ENCODE data around the gene ALX4.

ALX4 gene

DNA sequence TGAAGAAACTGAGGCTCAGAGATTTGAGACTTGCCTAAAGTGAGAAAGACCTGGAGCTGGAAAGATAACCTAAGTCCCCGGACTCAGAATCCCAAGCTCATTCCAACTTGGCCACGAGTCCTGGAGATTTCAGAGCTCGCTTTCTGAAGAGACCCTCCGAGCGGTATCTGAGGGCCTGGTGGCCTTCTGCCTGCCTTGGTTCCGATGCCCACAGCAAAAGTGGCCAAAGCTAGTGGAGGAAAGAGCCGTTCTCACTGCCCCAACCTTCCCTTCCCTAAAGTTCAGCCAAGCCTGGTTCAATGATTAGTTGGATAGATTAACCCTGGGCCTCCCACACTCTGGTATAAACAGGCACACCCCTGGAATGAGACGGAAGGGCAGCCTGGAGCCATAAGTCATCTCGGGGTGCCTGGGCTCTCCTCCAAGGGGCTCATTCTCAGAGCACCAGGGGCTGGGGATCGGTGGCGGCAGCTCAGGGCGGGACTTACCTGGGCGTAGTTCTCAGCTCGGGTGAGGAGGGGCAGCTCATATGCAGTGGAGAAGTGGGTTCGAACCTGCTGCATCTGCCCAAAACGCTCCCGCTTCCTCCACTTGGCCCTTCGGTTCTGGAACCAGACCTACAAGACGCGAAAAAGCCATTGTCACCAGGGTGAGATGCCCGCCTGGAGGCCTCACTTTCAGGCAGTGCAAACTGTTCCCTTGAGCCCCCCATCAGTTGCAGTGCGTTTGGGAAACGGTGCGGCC, 42.8 kb downstream of the ALX4 start:
- DNase-seq, result no peak

DNA sequence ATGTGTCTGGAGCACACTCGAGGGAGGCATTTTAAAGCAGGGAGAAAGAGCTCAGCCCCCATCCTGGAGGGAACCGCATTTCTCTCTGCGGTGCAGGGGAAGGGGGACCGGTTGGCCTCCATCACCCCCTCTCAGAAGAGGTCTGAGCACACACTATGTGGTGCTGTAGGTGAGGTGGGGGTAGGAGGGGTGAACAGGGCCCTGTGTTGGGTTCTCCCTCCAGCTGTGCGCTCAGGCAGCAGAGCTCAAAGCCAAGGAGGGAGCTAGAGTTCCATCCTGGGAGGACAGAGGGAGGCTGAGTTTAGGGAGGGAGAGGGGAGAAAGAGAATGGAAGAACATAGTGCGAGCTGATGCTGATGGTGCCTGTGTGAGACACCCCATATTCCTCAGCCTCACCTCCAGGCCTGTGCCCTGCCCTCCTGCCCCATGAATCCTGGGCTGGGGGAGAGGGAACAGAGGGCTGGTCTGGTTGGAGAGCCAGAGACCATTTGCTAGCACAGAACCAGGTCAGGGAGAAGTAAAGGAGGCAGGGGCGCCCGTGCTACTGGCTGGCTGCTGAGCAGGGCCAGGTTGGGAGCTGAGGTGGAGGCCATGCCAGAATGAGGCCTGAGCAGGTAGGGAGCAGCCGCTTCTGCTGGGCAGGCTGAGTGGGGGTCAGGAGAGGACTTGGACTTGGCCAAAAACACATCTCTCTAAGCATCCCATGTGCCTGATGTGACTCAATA, 43.7 kb downstream of the ALX4 start:
- no peak for DNase-seq

DNA sequence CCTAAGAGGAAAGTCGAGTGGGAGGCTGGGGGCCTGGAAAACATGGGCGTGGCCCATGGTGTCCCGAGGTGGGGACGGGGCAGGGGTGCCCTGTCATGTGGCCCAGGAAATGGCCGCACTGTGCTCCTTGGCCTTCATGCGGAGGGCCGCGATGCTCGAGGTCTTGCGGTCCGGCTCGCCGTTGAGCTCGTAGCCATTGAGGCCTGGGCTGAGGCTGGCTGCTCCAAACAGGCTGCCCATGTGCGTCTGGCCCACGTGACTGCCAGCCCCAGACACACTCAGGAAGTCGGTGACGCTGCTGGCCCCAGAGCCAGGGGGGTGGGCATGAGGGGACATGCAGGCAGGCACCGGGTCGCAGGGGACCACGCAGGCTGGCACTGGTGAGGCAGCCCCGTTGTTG, 45.2 kb downstream of the ALX4 start:
- no peak for DNase-seq

DNA sequence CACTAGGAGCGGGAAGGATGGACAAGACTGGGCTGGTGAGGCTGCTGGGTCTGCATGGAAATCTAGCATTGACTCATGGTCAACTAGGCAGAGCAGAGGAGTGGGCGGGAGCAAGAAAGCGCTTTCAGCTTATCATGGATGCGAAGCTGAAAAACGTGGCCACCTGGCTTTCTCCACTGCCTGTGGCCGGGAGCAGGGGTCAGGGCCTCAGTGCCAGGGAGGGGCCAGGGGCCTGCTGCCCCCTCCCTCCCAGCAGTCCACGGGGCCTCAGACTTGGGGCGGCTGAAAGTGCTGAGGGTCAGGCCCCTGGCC, 45.5 kb downstream of the ALX4 start:
- DNase-seq, result no peak

DNA sequence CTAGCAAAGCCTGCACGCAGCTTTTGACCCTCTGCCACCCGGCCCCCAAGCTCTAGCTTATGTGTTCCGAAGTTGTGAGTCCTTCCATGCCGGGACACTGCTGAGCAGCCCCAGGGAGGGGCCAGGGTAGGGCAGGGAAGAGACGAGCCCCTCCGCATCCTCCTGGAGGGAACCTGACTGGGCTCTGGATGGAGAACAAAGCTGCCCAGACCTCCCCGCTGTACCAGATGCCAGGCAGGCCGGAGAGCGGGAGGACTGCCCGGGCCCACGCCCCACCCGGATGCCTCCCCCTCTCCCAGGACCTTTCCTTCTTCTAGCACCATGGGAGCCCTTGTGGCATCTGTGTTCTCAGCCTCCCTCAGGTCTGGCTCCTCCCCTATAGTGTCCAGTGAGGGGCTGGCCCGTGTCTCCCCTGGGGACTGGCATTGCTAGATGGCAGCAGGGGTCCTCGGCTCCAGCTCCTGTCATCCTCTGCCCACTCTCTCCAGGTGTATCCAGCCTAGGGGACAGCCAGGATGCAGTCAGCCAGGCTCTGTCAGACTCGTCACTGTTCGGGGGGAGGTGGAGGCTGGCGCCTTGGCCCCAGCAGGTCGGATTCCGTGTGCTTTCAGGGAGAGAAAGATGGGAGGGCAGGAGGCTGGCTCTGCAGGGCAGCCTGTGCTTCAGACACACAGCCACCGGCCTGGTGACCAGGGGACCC, 46.1 kb downstream of the ALX4 start:
- no peak for DNase-seq

DNA sequence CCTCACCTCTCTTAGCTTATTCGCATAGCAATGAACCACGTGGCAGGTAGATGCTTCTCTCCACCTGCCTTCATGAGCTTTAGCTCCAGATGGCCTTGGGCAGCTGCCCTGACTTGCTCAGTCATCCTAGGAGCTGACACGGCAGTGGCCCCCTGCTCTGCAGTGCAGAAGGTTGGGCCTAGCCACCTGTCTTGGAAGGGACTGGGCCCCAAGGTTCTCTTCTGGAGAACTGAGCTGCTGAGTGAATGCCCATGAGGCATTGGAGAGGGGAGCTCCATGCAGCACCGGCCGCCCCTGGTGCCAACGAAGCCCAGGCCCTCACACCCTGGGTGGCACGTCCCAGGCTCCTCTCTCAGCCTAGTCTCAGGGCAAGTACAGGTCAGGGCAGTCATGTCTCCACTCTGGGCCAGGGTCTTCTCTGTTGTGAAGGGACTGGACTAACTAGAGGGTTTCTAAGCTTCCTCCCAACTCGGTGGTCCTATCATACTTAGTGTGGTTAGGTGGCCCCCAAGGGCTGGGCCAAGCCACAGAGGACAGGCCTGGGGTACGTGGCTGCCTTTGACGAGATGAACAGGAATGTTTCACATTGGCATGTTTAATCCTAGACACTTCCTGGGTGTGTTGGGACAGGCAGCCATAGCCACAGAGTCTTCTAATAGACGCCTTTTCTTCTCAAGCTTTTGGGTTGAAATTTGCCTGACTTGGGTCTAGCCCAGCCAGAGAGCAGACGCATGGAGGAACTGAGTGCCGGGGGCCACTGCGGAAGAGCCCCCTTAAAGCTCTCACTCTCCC, 47.9 kb downstream of the ALX4 start:
- no peak for DNase-seq

DNA sequence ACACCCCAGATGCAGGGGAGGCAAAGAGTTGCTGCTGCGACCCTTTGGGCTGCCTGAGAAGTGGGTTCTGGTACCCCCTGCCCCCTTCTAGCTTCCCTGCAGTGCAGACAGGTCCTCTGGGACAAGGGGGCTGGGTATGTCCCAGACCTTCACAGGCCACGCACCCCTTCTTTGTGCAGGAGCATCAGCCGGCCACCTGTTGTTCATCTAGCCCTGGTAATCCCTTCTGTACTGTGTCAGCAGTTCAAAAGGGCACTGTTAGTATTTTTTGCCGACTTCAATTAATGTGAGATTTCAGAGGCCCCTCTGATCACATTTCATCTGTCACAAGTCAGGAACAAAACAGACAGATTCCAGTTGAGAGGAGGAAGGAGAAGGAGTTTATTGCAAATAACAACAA, 49.9 kb downstream of the ALX4 start:
- DNase-seq, result no peak

DNA sequence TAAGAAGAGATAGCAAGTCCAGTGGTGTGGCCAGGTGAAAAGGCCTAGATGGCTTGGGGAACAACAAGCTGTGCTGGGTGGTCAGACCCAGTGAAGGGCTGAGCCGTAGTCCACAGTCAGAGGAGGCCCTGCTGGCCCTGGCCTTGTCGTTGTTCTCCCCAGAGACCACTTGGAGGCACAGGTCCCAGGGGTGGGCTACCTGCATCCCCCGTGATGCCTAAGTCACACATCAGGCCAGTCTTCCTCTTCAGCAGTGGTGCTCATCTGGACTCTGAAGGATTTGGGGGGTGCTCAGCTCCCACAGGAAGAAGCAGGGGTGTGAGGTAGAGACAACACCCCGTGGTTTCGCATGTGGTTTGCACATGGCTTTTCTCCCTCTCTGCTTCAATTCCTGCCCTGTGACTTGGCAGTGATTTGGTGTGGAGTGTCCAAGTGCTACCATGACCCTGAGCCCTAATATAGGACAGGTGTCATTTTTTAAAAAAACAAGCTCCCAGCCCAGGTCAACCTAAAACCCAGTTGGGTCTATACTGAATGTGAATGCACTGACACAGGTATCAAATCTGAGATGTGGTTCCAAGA, 51.0 kb downstream of the ALX4 start:
- DNase-seq, result no peak

DNA sequence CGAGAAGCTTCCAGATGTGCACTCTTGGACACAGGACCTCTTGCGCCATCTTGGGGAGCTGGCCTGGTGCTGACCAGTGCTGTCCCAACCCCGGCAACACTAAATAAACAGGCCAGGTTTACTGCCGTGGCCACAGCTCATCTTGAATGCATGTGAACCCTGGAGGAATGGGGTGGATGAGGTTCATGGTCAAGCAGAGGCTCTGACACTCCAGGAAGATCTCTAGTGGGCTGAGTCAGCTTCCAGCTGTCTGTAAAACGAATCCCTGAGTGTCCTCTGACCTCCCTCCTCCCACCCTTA, 51.8 kb downstream of the ALX4 start:
- DNase-seq, result no peak

DNA sequence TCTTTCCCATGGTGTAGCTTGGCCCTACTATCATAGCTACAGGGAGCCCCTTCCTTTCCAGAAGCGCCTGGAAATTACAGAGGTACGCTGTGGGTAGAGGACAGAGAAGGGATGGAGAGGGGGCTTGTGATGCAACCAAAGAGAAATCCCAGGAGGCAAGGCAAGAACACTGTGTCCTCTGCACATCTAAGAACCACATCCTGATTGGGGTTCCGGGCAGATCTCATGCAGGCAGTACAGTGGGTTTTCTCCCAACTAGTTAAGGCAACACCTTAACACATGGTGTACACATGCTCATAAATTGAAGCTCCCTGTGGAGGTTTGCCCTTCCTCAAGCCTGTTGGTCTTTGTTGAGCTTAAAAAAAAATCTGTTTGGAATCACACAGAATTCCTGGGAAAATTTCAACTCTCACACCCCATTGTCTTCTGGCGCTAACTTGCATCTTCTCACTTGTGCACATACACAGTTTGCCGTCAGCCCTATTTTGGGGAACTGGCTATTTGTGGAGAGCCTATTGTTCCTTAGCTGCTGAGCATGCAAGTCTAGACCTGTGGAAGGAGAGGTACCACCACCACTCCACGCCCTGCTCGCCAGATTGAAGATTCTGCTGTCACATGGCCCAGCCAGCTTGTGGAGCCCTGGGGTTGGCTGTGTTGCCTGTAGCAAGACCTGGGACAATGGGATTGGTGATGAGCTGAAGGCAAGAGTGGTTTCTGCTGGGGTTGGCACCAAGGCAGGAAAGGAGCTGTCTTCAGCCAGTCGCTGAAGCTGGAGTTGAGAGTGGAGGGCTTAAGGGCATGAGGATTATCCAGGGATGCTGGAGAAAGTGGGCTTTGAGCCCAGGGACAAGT, 52.4 kb downstream of the ALX4 start:
- no peak for DNase-seq

DNA sequence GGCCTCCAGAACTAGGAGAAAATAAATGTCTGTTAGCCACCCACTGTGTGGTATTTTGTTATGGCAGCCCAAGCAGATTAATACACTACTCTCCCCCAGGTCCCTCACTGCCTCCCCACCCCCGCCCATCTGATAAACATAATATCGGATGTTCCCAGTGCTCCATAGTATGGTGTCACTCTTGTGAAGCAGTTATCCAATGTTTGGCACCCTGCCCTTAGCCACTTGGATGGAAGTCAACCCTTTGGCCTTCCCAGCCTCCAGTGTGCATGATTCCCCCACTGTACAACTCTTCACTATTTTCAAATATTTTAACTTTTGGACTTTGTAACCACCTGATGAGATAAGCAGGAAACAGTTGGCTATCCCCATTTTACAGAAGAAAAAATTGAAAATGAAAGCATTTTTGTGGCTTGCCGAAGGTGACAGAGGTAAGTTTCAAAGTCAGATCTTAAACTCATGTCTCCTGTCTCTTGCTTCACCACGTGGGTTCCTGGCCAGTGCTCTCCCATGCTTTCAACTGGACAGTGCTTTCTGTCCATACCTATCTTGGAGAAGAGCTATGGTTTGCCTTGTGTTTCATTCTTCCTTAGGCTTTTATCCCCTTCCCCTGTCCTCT, 53.2 kb downstream of the ALX4 start:
- no peak for DNase-seq

DNA sequence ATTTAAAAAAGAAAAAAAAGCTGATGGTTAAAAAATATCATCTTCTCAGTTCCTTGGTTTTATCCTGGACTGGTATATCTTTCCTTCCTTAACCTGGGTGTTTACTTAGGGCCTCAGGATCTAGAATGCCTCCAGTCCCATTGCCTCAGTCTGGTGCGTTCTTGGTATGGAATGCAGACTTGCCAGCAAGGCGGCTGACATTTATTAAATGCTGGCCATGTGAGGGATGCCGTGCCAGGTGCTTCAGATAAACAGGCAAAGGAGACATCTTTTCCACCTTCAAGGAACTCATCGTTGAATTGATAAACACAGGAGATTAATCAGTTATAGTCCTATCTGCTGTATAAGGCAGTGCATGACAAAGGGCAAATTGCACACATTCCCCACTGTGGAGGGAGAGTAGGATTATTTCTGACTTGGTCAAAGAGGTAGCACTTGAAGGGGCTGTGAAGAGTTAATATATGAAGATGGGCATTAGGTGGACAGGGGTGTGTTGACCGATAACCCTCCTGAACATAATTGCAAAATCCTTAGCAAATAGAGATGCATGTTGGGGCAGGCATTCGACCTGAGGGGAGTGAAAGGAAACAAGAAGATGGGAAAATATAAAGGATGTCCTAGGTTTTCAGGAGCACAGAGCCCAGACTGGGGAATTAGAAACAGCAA, 54.4 kb downstream of the ALX4 start:
- no peak for DNase-seq

DNA sequence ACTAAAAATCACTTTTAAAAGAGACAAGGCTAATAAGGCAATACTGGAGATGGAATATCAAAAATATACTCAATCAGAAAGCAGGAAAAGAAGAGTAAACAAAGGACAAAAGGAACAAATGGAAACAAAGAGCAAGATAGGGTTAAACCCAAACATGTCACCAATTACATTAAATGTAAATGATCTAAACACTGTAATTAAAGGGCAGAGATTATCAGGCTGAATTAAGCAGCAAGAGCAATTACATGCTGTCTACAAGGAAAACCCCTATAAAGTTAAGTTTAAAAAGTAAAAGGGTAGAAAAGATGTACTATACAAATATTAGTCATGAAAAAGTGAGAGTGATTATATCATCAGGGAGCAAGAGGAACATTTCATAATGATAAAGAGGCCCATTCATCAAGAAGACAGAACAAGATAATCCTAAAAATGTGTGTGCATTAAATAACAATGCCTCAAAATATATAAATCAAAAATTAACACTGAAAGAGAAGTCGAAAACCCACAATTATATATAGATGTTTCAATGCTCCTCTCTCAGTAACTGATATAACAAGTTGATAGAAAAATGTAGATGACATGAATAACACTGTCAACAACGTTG, 56.8 kb downstream of the ALX4 start:
- no peak for DNase-seq

DNA sequence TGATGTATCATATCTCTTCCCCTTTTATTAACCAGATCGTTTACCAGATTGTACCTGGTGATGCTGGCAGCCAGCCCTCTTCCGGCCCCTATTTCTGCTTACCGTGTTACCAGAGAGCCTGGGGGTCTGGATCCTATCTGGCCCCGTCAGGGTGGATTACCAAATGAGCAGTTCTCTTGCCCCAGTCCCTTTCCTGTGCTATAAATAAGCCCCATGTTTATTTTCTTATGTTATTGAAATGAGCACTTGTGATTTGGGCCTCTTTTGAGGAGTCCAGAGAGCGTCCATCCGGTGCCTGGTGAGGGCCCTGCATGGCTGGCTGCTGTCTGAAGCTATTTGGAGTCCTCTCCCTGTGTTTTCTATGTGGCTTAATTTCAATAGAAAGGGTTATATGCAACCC, 59.5 kb downstream of the ALX4 start:
- no peak for DNase-seq

DNA sequence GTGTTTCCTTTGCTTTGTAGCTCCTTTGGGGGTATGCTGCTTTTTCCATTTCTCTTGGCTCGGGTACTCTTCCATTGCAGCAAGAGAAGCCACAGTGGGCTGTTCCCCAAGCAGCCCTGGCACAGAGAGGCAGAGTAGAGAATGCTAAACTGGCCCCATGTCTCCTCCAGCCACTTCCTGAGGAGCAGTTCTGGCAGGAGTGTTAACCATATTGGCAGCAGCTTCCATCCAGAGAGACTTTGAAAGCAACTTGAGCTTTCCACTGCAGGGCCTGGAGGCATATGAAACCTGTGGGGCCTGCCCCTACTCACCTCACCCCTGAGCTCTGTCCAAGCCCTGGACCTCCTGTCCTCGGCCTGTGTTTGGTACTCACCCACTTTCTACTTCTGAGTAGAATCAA, 61.8 kb downstream of the ALX4 start:
- DNase-seq, result no peak

DNA sequence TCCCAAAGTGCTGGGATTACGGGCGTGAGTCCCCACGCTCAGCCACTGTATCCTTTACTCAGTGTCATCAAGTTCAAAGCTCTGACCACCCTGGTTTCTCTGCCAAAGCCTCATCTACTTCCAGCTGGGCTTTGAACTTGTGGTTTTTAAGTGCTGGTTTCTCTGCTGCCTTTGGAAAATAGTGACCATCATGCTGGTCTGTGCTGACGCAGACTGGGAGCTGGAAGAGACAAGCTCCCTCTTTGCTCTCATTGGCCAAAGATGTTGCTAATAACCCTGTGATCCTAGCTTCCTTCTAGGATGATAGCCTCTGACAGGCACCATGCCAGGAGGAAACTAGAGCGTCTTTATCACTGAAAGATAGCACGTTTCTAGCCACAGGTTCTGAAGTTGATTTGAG, 62.4 kb downstream of the ALX4 start:
- DNase-seq, result no peak

DNA sequence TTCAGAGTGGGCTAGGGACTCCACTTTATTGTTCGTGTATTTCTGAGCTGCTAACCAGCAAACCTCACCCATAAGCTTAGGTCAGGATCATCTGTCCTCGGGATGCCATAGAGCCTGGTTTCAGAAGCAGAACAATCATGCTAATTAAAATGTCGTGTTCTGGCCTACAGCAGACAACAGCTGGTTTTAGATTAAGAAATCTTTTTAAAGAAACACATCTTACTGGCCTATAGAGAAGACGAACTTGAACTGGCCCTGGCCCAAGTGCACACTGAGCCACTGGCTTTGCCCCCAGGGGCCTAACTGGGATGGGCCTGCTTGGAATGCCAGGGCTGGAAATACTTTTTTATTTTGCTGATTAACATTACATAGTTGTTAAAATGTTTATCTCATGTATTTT, 63.2 kb downstream of the ALX4 start:
- no peak for DNase-seq

DNA sequence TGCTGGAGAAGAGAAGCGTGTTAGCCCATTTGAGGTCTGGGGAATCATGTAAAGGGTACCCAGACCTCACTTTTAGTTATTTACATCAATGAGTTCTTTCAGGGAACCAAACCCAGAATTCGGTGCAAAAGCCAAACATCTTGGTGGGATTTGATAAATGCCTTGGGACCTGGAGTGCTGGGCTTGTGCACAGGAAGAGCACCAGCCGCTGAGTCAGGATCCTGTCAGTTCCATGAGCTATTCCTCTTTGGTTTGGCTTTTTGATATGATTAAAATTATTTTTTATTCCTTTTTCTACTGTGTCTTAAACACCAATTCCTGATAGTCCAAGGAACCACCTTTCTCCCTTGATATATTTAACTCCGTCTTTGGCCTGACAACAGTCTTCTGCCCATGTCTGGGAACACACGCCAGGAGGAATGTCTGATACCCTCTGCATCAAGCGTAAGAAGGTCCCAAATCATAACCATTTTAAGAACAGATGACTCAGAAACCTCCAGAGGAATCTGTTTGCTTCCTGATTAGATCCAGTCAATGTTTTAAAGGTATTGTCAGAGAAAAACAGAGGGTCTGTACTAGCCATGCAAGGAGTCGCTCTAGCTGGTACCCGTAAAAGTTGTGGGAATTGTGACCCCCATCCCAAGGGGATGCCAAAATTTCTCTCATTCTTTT, 65.2 kb downstream of the ALX4 start:
- DNase-seq, result no peak

DNA sequence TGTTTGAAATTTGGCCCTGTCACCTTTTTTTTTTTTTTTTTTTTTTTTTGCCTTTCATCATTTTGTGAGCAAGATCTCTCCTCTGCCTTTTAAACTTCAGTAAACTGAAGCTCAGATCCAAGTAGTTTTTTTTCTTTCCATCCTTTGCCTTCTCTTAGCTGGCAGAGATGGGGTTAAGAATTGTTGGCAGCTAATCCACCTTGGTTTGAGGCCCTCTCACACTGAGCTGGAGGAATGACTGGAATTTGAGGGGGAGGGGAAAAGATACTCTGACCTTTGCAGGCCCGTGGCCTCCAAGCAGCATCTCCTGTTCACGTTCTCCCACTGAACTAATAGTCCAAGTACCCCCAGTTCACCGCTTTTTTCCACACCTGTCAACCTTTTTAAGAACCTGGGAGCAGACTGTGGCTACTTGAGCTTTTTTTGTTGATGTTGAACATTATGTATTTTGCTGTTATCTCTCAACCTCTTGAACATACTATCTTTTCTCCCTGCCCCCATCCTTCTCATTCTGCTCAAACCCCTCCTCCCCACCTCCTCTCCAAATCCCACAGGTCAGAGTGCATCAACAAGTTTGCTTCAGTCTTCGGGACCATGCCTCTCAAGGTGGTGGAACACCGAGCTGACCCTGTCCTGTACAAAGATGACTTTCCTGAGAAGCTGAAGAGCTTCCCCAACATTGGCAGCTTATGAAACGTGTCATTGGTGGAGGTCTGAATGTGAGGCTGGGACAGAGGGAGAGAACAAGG, 66.2 kb downstream of the ALX4 start:
- no peak for DNase-seq

DNA sequence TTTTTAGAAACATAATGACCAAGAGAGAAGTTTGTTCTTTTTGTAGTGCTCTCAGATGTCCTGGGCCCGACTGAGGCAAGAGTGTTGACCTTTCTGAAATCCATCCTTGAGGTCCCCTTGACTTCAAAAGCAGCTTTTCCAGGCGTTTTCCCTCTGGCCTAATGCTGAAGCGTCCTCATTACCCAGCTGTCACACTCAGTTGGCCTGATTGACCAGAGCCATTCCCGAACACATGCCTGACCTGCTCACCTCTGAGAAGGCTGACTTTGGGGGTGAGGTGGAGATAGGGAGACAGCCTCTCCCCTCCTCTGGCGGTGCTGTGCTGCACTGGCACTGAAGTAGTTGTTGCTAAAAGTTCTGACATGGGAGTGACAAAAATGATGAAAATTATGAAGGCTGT, 66.9 kb downstream of the ALX4 start:
- peak; percentile 51 for DNase-seq
